ENCODE measurements around the gene PAX3.

The PAX3 gene

DNA sequence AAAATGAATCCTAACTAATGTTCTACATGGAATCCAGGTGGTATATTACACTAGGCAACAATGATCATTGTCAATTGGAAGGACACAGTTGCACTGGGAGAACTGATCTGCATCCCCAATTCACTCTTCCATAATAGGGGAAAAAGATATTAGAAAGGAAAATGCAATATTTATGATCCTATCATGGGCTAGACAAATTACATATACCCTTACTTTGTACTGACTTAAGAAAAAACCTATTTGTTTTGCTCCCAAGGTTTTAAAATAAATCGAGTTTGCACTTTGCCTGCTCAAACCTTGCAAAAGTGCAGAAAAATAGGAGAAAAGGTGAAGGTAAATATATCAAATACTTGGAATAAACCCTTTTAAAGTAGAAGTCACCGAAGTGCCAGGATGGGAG, 11.0 kb upstream of the PAX3 start:
- no peak for DNase-seq

DNA sequence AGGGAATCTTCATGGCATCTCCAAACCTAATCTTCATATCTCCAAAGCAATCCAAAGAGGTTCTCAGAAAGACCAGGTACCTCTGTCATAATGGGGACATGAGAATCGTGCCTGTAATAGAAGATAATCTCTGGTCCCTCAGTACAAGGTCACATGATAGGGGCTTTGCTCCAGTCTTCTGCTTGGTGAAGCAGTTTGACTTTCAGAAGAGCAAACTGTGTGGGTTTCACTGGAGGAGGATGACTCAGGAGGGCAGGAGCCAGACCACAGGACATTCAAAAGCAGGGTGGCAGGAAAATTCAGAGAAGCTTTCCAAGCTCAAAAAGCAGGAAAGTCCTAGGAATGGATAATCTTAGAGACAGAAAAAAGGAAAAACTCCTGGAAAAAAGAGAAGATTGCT, 10.6 kb upstream of the PAX3 start:
- DNase-seq, result no peak

DNA sequence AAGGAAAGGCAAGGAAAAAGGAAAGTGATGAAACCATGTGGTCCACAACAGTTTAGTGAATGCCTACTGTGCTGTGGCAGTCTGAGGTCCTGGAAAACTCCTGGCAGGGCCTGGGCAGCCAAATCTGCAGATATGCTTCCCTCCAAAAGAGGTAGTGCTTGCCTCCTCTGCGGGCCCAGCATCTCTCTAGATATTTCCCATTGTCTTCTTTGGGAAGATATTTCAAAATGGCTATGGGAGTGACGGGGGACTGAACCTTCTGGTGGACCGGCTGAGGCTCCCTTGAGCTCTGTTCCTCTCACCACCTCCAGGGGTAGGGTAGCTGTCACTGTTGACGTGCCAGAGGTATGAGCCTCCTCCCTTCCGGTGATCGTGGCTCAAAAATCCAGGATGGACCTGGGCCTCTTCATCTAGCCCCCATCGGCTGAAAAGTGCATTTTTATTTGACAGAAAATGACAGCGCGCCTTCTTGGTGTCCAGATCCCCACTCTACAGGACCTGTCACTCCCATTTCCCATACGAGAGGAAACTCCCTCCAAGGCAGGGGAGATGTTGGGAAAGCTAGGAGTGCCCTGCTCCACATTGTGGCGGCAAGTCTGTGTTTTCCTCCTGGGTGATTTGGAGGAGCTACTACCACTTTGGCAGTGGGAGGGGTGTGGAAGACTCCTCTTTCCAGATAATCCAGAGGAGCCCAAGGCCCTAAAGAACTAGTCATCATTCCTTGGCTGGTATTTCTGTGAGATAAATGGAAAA, 9.4 kb upstream of the PAX3 start:
- no peak for DNase-seq

DNA sequence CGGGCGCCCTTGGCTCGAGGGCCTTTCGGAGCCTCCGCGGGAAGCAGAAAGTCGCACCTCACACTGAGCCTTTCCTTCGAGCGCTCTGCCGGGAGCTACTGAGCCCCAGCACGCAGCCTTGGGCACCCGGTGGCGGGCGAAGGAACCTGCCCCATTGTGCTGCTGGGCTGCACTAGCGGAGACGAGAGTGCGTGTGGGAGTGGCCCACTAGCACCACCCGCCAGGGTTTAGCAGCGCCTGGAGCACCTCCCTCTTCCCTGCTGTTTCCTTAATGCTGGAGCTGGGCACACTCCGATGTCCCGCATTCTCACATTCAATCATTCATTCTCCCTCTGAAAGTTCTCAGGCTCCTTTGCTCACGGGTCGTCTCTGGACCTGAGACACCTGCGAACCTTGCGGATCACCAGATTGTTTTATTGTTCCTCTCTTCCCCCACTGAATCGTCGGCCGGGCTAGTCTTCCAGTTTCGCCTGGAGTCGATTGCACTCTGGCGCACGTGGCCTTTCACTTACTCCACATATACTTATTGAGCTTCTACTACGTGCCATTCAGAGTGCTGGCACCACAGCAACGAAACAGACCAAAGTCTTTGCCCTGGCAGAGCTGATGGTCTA, 8.5 kb upstream of the PAX3 start:
- no peak for DNase-seq

DNA sequence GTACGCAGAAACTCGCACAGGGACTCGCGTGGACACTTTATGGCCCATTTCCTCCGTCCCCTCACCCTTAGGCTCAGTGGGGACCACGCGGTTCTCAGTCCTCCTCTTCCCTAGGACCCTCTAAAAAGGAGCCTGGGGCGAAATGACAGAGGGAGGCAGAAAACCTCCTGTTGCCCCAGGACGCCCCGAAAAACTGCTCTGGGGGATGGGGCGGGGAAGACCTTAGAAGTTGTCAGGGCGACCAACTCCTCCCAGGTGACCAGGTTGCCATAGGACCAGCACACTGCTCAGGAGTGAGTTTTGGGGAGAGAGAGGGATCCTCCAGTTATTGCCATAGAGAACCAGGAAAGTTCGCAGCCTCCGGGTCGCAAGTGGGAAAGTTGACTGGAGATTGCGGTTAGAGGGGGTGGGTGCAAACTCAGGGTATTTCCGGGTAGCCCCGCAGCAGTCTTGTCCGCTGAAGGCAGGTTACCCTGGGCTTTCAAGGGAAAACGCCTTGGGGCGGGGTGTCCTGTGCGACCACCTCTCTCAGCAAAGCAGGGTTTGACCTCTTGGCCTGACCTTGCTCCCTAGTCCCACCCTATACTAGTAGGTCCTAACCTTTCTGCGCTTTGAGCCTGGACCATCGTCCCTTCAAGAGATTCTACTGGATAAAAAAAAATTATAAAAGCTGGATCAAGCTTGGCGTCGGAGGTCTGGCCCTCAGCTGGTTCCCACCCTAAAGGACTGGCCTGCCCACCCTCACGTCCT, 7.8 kb upstream of the PAX3 start:
- DNase-seq, result no peak

DNA sequence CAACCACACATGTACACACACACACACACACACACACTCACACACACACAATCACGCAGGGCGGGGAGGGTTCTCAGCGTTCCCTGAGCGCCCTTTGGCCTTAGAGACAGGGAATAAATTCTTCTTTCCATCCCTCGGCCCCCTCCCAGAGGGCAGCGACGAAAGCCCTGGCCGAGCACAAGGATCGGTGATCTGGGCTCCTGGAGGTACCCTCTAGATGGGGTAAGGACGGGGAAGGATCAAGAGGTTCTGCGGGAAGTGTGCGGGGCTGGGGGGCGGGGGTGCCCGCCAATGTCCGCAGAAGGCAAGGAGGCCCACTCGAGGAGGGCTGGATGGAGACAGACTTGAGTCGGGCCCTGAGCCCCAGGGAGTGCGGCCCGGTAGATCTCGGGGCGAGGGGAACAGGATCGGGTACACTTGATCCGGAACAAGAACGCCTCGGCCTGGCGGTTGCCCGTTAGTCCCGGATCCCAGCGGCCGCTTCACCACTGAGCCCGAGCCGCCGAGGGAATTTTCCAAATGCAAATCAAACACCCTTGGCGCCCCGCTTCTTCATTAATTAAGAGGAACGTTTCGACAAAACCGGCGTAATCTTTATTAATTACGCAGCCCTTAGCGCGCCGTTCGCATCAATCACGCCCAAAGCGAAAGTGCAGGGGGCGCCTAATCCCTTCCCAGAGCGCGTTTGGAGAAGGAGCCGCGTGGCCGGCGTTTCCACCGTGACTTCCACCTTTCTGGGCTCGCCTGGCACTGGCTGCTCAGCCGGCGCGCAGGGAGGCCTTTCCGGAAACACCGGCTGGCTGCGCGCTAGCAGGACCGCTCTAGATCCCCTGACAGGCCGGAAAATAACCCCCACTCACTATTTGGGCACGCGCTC, 7.0 kb upstream of the PAX3 start:
- DNase-seq, result peak; percentile 65

DNA sequence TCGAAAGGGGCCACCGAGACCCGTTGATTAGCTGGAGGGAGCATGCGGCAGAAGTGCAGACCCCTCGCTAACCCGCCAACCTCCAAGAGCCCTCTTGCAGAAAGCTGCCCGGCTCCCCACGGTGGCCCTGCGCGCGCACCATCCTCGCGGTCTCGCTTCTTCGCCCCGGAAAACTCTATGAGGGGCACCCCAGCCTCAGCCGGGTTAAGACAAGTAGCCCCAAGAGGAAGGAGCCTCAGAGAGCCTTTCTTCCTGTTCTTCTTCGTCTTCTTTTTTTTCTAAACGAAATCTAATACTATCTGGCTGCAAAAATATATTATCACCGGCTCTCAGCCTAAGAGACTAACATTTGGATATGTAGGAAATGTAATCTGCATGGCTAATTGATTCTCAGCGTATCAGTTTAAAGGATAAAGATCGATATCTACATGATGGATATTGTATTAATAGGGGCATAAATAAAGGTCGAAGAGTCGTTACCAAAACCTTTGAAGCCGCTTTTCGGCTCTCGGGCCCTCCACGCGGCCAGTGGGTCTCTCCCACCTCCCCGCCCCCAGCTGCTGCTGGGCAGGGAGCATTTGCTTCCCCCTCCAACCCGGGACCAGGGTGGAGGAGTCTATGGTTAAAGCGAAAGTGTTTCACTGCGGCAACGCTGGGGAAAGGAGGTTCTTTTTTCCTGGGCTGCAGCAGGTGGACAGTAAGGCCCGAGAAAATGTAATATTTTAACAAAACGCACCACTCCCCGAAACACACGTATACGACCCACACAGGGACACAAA, 6.1 kb upstream of the PAX3 start:
- no peak for DNase-seq

DNA sequence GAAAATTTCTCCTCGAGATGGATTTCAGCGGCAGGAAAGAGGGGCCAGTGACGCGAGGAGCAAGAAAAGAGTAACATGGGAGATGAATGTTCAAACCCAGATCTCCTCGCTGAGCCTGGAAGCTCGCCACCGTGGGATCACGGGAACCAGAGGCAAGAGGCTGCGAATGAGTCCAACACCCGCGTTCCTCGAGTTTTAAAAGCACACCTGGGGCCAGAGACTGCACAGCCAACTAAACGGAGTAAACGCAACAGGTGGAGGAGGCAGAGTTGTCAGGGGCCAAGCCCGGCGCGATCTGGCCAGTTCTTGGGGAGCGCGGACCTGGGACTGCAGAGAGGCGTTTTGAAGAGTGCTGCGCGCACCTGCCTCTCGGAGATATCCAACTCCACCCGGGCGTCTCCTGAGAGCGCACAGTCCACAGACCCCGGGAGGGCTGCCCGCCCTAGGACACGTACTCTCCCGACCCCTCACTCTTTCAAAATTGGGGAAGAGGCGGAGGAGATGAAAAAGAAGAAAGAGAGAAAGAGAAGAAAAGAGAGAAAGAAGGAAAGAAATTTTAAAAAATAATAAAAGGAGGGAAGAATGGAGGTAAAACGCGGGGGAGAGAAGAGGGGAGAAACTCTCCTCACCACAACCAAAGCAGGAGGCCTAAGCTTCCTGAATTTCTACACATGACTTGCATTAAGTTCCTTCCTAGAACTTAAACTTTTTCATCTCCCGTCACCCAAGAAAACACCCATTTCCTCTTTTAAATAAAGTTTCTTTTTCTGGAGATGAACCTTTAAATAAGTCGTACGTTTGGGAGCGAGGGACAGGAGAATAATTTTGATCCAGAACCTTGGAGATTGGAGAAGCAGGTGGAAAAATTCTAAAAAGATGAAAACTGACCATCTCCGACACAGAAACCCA, 5.3 kb upstream of the PAX3 start:
- DNase-seq, result no peak

DNA sequence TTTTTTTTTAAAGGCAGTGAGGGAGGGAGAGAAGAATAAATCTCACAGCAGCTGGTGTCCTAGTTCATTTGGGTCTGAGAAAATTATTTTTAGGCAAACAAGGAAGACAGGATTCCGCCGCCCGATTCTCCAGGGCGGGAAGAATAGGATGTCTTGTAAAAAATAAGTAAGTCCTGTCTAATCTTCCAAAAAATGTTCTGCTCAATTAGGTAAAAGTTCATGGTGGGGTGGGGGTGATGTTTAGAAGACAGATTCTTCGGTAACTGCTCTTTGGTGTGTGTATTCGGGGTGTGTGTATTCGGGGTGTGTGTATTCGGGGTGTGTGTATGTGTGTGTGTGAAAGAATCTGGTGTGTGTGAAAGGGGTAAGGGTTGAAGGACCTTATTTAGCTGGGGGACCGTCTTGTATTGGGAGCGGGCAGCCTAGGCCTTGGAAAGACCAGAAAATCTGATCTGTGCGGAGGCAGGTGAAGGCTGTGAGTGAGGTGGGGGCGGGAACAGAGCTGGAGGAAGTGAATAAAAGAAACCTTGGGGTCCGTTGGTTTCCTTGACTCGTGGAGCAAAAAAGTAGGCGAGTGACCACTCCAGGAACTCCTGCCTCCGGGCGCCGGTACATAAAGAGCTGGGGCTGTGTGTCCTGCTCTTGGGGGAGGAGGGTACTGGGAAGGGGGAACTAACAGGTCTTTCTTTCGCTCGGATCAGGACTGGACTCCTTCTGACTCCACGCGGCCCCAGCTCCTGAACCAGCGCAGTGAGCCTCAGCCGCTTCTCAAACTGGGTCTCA, 4.4 kb upstream of the PAX3 start:
- no peak for DNase-seq

DNA sequence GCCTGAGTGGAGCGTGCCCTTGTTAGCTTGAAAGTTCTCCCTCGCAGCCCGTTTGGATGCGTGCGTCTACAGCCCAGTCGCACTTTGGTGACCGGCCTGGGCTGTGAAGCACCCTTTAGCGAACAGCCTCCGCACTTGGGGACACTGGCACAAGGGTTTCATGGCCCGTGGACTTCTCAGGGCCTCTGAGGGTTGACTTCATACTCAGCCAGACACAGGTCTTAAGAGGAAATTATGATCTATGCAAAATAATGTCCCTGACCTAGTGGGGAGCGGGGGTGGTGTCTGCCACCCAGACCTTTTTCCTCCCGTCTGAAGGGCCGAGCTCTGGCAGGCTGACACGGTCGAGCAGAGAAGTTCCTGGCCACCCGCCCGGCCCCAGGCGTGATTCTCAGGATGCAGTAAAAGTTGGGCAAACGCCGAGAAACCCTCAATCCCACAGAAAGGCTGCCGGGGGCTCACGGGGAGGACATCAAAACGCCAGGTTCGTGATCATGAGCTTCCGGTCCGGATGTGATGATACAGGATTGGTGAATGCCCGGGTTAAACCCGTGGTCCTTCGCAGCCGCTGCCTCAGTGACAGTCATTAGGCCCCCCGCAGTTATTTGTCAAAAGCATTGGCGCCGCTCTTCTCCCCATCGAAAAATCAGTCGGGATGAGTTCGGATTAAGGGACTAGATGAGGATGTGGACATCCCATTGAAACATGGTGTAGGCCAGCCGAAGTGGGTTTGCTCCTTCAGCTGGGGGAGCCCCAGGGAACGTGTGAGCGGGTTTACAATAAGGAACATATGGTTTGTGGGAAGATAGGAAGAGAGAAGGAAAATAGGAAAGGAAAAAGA, 3.6 kb upstream of the PAX3 start:
- DNase-seq, result no peak

DNA sequence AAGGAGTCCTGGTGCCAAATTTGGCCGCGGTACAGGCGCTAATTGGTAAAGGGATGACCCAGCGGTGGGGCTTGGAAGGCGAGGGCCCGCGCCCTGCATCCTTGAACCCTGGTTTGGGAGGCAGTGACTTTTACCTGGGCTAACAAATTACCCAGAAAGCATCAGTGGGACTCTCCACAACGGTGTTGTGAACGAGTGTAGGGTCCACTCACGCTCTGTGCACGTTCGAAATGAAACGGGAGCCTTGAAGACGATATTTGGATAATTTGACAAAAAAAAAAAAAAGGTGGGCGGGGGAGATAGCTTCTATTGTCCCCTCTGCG, 3.0 kb upstream of the PAX3 start:
- DNase-seq, result no peak

DNA sequence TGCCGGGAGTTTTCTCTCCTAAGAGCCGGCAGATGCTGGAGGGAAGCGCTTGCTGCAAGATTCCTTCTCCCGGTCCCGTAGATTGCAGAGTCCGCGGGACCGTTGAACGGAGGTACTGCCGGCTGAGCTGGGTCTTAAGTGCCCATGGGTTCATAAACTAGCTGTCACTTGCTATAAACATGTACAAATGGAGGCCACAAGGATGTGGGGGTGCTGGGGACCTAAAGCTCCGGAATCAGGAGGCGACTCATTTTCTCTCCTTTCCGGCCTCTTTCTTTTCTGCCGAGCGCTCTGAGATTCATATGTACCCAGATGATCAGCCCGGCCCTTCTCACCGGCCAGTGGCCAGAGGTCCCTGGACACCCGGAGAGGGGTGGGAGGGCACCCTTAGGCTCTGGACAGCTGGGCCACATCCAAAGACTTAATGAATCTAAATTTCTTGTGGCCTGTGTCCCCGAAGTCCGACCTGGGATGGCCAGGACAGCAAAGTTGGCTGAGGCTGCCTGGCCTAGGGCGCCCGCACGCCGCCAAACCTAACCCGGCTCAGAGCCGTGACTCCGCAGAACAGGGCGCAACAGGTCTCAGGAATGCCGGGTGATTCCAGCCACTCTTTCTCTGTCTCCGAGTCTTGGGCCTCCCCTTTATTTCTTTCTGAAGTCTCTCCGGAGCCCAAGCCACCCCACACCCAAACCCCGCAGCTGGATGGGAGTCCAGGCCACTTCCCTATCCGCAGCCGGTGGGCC, 2.4 kb upstream of the PAX3 start:
- DNase-seq, result no peak

DNA sequence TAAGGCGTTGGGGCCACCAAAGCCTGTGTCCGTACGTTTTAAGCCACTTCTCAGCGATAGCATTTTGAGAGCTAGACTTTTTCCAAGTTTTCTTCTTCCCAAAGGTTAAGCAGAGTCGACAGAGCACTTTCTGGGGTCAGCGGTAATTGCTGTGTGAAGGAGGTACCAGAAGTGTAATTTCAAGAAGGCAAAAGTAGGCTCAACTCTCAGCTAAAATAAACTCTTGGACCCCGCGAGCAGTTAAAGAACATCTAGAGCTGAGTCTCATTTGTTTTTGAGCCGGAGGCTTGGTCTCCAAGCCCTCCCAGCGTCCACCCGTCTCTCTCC, 1.9 kb upstream of the PAX3 start:
- DNase-seq, result no peak

DNA sequence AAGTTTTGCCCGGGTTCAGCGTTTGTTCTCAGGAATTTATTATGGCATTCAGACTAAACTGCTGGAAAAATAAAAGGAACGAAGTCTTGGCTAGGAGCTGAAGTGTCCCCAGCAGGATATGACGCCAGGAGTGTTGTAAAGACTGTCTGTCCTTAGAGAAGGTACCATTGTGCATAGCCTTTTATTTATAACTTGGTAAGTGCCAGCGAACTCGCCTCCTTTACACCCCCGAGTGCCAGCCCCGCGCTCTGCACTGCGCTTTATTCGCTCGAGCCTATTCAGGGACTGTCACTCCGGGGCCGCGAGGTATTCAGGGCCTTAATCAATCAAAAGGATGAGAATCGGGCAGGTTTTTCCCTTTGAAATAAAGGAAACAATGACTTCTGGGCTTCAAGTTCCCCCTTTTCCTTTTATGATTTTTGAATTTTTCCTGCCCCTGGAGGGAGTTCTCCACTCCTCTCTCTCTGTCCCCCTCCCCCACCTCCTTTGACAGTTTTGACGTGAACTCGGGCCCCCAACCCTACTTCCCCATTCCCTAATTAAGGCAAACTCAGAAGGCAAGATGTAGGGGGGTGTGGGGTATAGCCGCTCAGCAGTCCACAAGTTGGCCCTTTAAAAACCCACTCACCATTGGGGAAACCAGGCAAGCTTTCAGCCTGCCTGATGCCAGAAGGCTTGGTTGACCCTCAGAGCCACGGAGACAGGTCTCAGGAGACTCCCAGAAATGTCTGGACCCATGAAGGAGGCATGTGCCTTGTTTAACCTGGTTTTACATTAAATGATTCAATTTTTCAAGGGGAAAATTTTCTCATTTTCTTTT, 1.3 kb upstream of the PAX3 start:
- no peak for DNase-seq

DNA sequence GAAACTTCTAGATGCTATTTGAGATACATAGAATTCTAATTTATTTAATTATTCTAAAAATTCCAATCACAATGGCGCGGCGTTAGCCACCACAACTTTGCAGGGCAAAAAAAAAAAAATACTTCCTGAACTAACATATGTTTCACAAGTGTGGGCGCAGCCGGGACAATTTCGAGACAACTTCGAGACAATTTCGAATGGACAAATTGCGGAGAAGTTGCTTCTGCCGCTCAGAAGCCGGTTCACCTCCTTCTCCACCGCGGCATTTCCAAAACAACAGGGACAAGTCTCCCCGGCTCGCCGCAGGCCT, 842 bp downstream of the PAX3 start:
- no peak for DNase-seq

DNA sequence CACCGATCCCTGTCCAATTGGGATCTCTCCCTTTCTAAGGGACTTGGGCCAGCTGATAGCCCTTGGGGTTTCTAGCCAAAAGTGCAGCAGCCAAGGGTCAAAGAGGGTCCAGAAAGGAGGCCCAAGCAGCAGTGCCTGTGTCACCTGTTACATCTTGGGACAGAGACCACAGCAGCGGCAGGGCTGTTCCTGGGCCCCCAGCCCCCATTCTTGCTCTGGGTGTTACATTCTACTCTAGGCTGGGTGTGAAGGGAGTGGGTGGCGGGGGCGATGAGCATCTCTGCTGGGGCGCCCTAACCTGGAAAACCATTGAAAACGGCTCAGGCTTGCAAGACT, 1.2 kb downstream of the PAX3 start:
- DNase-seq, result no peak

DNA sequence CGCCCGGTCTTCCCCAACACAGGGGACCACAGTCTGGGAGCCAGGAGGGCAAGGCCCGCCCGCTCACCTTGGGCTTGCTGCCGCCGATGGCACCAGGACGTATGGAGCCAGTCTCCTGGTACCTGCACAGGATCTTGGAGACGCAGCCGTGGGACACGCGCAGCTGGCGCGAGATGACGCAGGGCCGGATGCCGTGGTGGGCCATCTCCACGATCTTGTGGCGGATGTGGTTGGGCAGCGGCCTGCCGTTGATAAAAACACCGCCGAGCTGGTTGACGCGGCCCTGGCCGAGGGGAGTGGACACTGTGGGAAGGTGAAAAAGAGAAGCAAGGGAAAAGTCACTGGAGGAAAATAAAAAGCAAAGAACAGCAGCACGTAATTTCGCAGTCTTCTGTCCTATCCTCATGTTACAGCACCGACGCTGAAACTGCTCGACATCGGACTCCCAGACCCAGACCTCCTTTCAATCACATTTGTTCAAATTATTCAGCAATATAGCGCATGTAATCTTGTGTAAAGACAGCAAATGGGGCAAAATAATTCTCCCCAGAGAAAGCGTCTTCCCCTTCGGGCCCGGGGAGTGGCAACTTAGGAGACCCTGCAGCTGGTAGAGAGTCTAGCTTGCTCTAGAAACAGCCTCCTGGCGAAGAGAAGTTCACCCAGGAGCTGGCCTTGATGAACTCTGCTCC, 1.7 kb downstream of the PAX3 start:
- DNase-seq, result peak; percentile 67

DNA sequence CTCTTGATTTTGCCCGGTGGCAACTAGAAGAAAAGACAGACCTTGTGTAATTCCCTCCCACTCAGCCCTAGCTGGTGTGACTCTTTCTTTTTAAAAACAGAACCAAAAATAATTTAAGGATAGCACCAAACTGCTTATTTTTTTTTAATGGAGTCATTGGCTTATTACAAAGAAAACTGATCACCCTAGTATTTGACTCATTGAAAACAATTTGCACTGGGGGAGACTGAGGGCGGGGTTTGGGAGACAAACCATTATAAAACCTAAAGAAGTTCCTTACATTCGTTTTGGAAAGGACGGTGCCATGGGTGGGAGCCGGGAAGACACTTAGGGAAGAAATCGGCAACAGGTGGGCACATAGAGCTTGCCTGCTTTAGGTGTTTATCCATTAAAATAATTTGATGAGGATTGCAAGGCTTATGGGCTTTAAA, 2.5 kb downstream of the PAX3 start:
- no peak for DNase-seq
